Activated CD8-positive, alpha-beta T cell treated with anti-CD3 and anti-CD28 coated beads for 36 hours (primary cell): ENCODE measurements around the gene C9. TPM values are rescaled to one million over a fixed set of nuclear protein-coding genes. Genes with fewer than 3 reads are reported as not detected.

ENCODE experiments used
- ATAC-seq: fragments of 200-7000 bp; cut with Tn5 transposase; one replicate; pipeline ENCODE4 v1.10.0; 2021; ENCODE audit warnings: mild to moderate bottlenecking, moderate library complexity
- CTCF ChIA-PET: fragments of 350-600 bp; sonication (Branson Sonifier 250); formaldehyde crosslinking; loops from one replicate; lab custom pipeline; 2021; ENCODE audit warnings: antibody characterized with exemption; lab: Charles Lee
- POLR2A ChIA-PET: fragments of 350-600 bp; sonication (Branson Sonifier 250); formaldehyde crosslinking; loops from one replicate; lab custom pipeline; 2021; ENCODE audit warnings: antibody characterized with exemption; lab: Charles Lee
- DNase-seq: peaks from one replicate; pipeline ENCODE4 v3.0.0-alpha.2; 2020
- H3K27ac Mint-ChIP-seq: one replicate; pipeline ENCODE4 v1.8.0; 2021; ENCODE audit warnings: mild to moderate bottlenecking, mixed read lengths
- H3K27me3 Mint-ChIP-seq: one replicate; pipeline ENCODE4 v1.8.0; 2021; ENCODE audit warnings: mixed read lengths
- H3K36me3 Mint-ChIP-seq: one replicate; pipeline ENCODE4 v1.8.0; 2021; ENCODE audit warnings: low read depth, mixed read lengths
- H3K4me1 Mint-ChIP-seq: one replicate; pipeline ENCODE4 v1.8.0; 2021; ENCODE audit warnings: low read depth, mixed read lengths
- H3K4me3 Mint-ChIP-seq: one replicate; pipeline ENCODE4 v1.8.0; 2021; ENCODE audit warnings: mild to moderate bottlenecking, moderate library complexity, mixed read lengths
- H3K9me3 Mint-ChIP-seq: one replicate; pipeline ENCODE4 v1.8.0; 2021; ENCODE audit warnings: mixed read lengths
- CTCF ChIP-seq: fragments of 200-600 bp; IDR thresholded peaks from one replicate; pipeline ENCODE4 v1.8.0; 2022; ENCODE audit warnings: antibody characterized with exemption, mild to moderate bottlenecking
- intact Hi-C: fragments of 100-400 bp; cut with micrococcal nuclease; formaldehyde crosslinking; loops from one replicate; pipeline ENCODE4 v1.10.0; 2022
- total RNA-seq, 2 experiments: library from RNA; stranded (reverse); gene quantifications; one replicate each; pipeline ENCODE4 v1.2.3, GENCODE V29; 2021

C9 gene
- not detected for total RNA-seq

GRCh38 chr5:39364367-39364766 is at the start of gene C9:
Gene C9 (minus strand): TSS chr5:39364495. CDS start chr5:39364464, 31 bp downstream.
- peaks cover 1% of the 10 kb centered on the region for H3K27me3 Mint-ChIP-seq
- TF ChIP-seq CTCF = no peak
- POLR2A ChIA-PET = no interaction called here

GRCh38 chr5:39413771-39414170 is 49.5 kb upstream of the C9 start:
- ChIA-PET CTCF (interaction anchor here (1.2 kb wide), 2 partner anchors 11 to 38 kb away, joined by 3 to 7 read pairs; partner anchors contain the start of gene DAB2), POLR2A (no interaction called here)
- DNase-seq = no peak
- peaks cover 1% of the 10 kb centered on the region for H3K27me3 Mint-ChIP-seq
- no peak for TF ChIP-seq CTCF
- ATAC-seq = no peak
- no peaks in the 10 kb centered on the region for H3K36me3 Mint-ChIP-seq
- H3K4me1 Mint-ChIP-seq = no peaks in the 10 kb centered on the region
- H3K4me3 Mint-ChIP-seq = no peak overlapping the region
- intact Hi-C loops = no loop called here
- H3K27ac Mint-ChIP-seq = no peak overlapping the region
- H3K9me3 Mint-ChIP-seq = no peaks in the 10 kb centered on the region

More at GRCh38 chr5:39364367-39364766, at the start of gene C9:
- no peak within 1 kb of the TSS for H3K4me3 Mint-ChIP-seq
- H3K4me1 Mint-ChIP-seq = no peaks in the 10 kb centered on the region
- no peaks in the 10 kb centered on the region for H3K36me3 Mint-ChIP-seq
- DNase-seq (no peak), ATAC-seq (no peak)
- intact Hi-C loops = no loop called here
- CTCF ChIA-PET = interaction anchor here (1.0 kb wide), 1 partner anchor 12 kb away, joined by 6 read pairs; no protein-coding TSS in a partner anchor
- H3K27ac Mint-ChIP-seq = no peak within 1 kb of the TSS
- no peaks in the 10 kb centered on the region for H3K9me3 Mint-ChIP-seq

GRCh38 chr5:39412721-39413394 is 48.6 kb upstream of the C9 start:
- no peak for ATAC-seq
- intact Hi-C loops = no loop called here
- Mint-ChIP-seq H3K4me3 (no peak overlapping the region), H3K27ac (no peak overlapping the region), H3K9me3 (no peaks in the 10 kb centered on the region), H3K27me3 (peaks cover 1% of the 10 kb centered on the region), H3K36me3 (no peaks in the 10 kb centered on the region), H3K4me1 (no peaks in the 10 kb centered on the region)
- CTCF ChIA-PET = interaction anchor here (0.9 to 1.2 kb wide), 3 partner anchors 12 to 135 kb away, joined by 3 to 7 read pairs (median 3); partner anchors contain the start of gene DAB2
- DNase-seq = no peak
- POLR2A ChIA-PET = no interaction called here
- no peak for TF ChIP-seq CTCF

GRCh38 chr5:39411985-39412384 is 47.7 kb upstream of the C9 start:
- TF ChIP-seq CTCF = no peak
- intact Hi-C loops = no loop called here
- no peak overlapping the region for H3K4me3 Mint-ChIP-seq
- H3K9me3 Mint-ChIP-seq = no peaks in the 10 kb centered on the region
- ATAC-seq = no peak
- DNase-seq = no peak
- H3K36me3 Mint-ChIP-seq = no peaks in the 10 kb centered on the region
- H3K27ac Mint-ChIP-seq = no peak overlapping the region
- POLR2A ChIA-PET = no interaction called here
- peaks cover 1% of the 10 kb centered on the region for H3K27me3 Mint-ChIP-seq
- CTCF ChIA-PET = no interaction called here
- no peaks in the 10 kb centered on the region for H3K4me1 Mint-ChIP-seq

GRCh38 chr5:39411061-39411460 is 46.8 kb upstream of the C9 start:
- H3K27ac Mint-ChIP-seq = no peak overlapping the region
- H3K4me3 Mint-ChIP-seq = no peak overlapping the region
- no peaks in the 10 kb centered on the region for H3K36me3 Mint-ChIP-seq
- no peaks in the 10 kb centered on the region for H3K27me3 Mint-ChIP-seq
- ChIA-PET CTCF (interaction anchor here (0.9 kb wide), 2 partner anchors 38 to 163 kb away, joined by 3 read pairs; no protein-coding TSS in a partner anchor), POLR2A (no interaction called here)
- no peaks in the 10 kb centered on the region for H3K9me3 Mint-ChIP-seq
- no peaks in the 10 kb centered on the region for H3K4me1 Mint-ChIP-seq
- no peak for ATAC-seq
- intact Hi-C loops = no loop called here
- DNase-seq = no peak
- no peak for TF ChIP-seq CTCF
